ENCODE measurements around the gene CD180.

The CD180 gene

DNA sequence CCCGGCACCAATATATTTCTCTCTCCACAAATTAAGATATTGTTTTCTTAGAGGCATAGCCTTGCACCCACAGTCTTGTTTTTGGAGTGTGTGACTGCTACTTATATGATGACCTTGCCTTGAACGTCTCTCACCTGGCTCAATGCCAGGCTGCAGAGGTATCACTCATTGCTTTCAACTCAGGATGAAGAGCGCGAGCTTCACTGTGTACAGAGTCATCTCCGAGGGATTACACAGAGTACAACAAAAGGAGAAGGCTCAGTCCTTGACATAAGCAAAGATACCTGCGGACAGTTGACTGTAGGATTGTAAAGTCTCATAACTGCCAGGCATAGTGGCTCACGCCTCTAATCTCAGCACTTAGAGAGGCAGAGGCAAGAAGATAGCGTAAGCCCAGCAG, 53.8 kb downstream of the CD180 start:
- no peak overlapping the region for H3K4me3 ChIP-seq (ENCODE audit: low read depth, low read length)
- DNase-seq (ENCODE audit: low read depth): no peak

DNA sequence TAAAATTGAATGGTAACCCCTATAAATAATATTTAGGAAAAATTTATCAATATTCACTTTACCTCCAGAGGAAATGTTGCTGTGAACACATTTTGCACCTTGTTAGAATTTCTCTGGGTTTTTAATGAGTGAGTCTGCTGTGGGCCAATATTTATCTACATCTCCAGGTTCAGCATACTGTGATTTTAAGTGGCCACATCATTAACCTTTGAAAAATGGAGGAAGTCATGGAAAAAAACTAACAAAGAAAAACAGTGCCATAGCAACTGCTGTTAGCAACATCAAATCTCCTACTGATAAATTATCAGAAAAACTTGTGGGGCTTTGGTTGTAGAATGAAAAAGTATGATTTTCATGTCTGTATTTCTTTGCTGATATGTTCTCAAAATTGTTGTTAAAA, 55.0 kb downstream of the CD180 start:
- no peak overlapping the region for H3K4me3 ChIP-seq (ENCODE audit: low read depth, low read length)
- no peak for DNase-seq (ENCODE audit: low read depth)

DNA sequence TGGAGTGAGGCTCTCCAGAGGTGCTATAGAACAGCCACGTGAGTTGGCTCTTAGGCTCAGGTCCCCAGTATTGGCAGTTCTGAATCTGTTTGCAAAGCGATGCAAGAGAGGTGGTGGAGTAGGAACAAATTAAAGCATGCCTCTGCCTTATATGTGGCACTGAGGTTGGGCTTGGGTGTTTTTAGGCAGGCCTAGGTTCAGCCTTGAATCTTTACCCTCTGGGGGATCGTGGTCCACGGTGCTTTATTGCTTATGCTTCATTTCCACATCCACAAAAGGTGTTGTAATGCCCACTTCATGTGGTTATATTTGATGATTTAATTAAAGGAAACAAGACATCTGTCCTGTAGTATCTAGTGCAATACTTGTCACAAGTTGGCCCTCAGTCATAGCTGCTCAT, 56.2 kb downstream of the CD180 start:
- DNase-seq (ENCODE audit: low read depth): no peak
- no peak overlapping the region for H3K4me3 ChIP-seq (ENCODE audit: low read depth, low read length)

DNA sequence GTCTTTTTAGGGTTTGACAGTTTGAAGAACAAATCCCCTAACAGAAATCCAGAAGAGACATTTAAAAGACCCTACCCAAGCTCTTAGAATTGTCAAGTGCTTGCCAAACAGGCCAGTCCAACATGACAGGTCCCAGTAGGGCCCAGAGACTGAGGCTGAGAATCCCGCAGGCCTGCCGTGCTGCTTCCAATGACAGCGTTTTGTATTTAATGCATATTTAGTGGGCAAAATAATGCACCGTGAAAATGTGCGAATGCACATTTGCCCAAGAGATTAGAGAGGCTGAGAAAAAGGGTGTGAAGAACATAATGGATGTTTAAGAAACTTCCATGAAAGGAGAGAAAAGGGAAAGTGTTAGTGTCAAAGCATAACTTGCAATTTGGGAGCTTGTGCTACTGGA, 57.6 kb downstream of the CD180 start:
- DNase-seq (ENCODE audit: low read depth): no peak
- H3K4me3 ChIP-seq (ENCODE audit: low read depth, low read length): no peak overlapping the region

DNA sequence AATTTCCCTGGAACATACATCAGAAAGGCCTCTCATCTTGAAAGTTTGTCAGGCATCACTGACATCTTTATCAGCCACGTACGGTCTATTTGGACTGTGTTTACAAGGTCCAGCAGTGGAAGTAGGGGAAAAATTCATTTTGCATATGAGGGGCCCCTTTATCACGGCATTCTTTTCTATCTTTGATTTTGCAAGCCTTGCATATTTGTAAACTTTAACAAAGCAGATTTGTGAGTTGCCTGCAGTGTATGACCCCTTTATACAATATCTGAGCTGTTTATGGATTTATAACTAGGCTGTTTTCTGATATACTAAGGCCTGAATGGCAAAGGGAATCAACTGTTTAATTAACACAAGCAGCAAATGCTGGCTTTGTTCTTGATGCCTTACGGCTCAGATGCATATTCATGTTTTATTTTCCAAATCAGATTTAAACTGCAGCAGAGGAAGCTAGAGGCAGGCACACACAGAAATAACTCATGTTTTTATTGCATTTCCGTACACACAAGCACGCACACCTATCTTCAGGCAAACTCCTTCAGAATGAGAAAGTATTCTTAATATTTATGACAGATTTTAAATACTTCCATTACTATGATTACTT, 61.1 kb downstream of the CD180 start:
- no peak for DNase-seq (ENCODE audit: low read depth)
- no peak overlapping the region for H3K4me3 ChIP-seq (ENCODE audit: low read depth, low read length)

DNA sequence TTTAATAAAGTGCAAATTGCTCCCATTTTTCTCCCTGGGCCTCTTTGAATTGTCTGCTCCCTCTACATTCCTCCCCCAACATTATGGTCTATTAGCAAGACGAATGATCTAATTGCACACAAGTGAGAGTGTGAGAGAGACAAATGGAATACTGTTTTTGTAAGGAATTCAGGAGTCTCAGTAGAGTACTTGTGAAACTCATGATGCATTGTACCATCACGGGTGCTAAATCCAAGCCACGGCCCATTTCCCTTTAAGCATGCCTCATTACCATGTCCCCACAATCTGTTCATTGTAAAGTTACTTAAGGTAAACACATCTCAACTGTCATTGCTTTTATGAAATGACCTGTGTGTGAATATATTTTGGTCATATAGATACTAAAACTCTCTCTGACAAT, 62.8 kb downstream of the CD180 start:
- H3K4me3 ChIP-seq (ENCODE audit: low read depth, low read length): no peak overlapping the region
- no peak for DNase-seq (ENCODE audit: low read depth)

DNA sequence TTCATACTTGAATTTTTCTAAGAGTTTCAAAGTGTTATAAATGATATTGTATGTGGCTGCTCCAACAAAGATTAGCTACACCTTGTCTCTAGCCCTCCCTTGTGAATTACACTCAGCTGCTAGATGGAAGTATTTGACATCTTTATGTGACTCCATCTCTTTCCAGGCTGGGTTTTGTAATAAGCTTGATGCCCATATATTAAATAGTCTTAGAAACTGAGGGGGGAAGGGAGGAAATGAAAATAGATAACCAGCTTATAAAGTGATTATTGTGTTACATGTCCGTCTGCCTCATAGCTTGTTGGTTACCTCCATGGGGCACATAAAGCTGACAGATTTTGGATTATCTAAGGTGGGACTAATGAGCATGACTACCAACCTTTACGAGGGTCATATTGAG, 63.4 kb downstream of the CD180 start:
- no peak for DNase-seq (ENCODE audit: low read depth)
- no peak overlapping the region for H3K4me3 ChIP-seq (ENCODE audit: low read depth, low read length)

DNA sequence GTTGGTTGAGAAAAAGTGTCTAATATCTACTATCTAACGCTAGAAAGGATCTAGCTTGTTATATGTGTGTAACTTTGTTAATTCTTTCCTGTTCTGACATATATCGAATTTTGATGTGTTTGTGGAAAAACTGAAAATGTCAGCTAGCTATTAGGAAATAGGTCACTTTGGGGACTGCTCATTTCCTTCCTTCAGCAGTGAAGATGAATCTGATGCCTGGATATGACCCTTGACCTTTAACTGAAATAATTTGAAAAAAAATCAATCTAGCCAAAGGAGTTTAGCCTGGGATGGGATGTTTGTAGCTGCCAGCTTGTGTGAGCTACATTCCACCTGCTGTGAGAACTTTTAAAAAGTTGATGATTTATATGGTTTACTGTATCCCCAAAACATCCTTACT, 66.8 kb downstream of the CD180 start:
- H3K4me3 ChIP-seq (ENCODE audit: low read depth, low read length): no peak overlapping the region
- no peak for DNase-seq (ENCODE audit: low read depth)

All from skeletal muscle cell (primary cell).